DND-41 (cell line): ENCODE data around the gene GTF2H3.

Experiments used
- ATAC-seq: fragments of 200-7000 bp; cut with Tn5 transposase; 3 replicates; pipeline ENCODE4 v1.9.1; 2021; ENCODE audit warnings: low read depth; ENCODE audit not compliant: insufficient read depth
- DNase-seq: peaks from one replicate; pipeline ENCODE4 v3.0.0-alpha.2; 2020
- H2AFZ ChIP-seq: 2 replicates; pipeline ENCODE4 v1.6.0; 2012; ENCODE audit warnings: low read depth, low read length
- H3K27ac ChIP-seq: 2 replicates; pipeline ENCODE4 v1.5.1; 2012; ENCODE audit warnings: low read length, inconsistent platforms
- H3K27me3 ChIP-seq: fragments of 200-600 bp; sonication (generic); 2 replicates; pipeline ENCODE4 v1.6.0; 2012; ENCODE audit warnings: low read length, mild to moderate bottlenecking, inconsistent platforms; ENCODE audit not compliant: insufficient read depth, poor library complexity
- H3K36me3 ChIP-seq: 2 replicates; pipeline ENCODE4 v1.5.1; 2012; ENCODE audit warnings: low read length, inconsistent platforms; ENCODE audit not compliant: insufficient read depth
- H3K4me1 ChIP-seq: 2 replicates; pipeline ENCODE4 v1.5.1; 2012; ENCODE audit warnings: mild to moderate bottlenecking, low read length; ENCODE audit not compliant: insufficient read depth
- H3K4me2 ChIP-seq: 2 replicates; pipeline ENCODE4 v1.6.0; 2012; ENCODE audit warnings: mild to moderate bottlenecking, moderate library complexity, low read length, inconsistent platforms; ENCODE audit not compliant: insufficient read depth
- H3K4me3 ChIP-seq, 2 experiments: fragments of 200-600 bp in 1 of 2; shearing (Covaris generic) in 1 of 2; 2 replicates each; pipeline ENCODE4 v1.5.1; 2012 to 2016; ENCODE audit warnings: inconsistent platforms in 2 of 2, low read length in 2 of 2, mild to moderate bottlenecking in 2 of 2, low read depth in 1 of 2, moderate library complexity in 1 of 2
- H3K79me2 ChIP-seq: 2 replicates; pipeline ENCODE4 v1.6.0; 2012; ENCODE audit warnings: low read length, inconsistent platforms; ENCODE audit not compliant: insufficient read depth
- H3K9ac ChIP-seq: 2 replicates; pipeline ENCODE4 v1.6.0; 2012; ENCODE audit warnings: low read depth, mild to moderate bottlenecking, inconsistent platforms, low read length, moderate library complexity
- H3K9me3 ChIP-seq: 2 replicates; pipeline ENCODE4 v1.5.1; 2012; ENCODE audit warnings: low read length, moderate library complexity, mild to moderate bottlenecking, inconsistent platforms; ENCODE audit not compliant: insufficient read depth, severe bottlenecking
- H4K20me1 ChIP-seq: 2 replicates; pipeline ENCODE4 v1.6.0; 2012; ENCODE audit warnings: low read length; ENCODE audit not compliant: insufficient read depth
- EZH2 ChIP-seq: IDR thresholded peaks from 3 replicates; pipeline ENCODE4 v1.6.1; 2012; ENCODE audit warnings: borderline replicate concordance, low read depth, mild to moderate bottlenecking, moderate library complexity, low read length, inconsistent platforms; ENCODE audit not compliant: severe bottlenecking
- TF ChIP-seq, protein P1 (sequence below): IDR thresholded peaks from 2 replicates; pipeline ENCODE4 v1.5.1; 2012; ENCODE audit warnings: borderline replicate concordance, low read length, moderate library complexity, mild to moderate bottlenecking; ENCODE audit not compliant: poor library complexity, severe bottlenecking; ENCODE audit errors: extremely low read depth

GTF2H3 gene

DNA sequence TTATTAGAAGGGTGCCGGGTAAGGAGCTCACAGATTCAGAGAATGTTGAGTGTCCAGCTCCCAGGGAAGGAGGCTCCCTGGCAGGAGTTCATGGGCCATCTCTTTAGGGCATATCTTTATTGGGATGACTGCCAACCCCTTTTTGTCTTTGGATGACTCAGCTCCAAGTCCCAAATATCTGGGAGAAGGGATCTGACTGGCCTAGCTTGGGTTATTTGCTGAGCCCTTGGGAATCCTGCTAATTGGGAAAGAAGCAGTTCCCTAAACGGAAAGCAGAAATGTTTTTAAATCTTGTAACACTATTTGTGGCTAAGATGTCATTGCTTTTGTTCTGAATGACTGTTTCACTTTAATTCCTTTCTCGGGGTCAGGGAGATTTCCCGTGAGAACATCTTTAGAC lies 19.1 kb upstream of the GTF2H3 start:
- DNase-seq (no peak), ATAC-seq (no peak)
- Histone ChIP-seq H3K9me3 (no peaks in the 10 kb centered on the region), H4K20me1 (peaks cover 4% of the 10 kb centered on the region; the same call in 1 of the 2 replicates), H2AFZ (no peak overlapping the region), H3K4me3 (no peak overlapping the region), H3K79me2 (peaks cover 20% of the 10 kb centered on the region; the same call in 1 of the 2 replicates), H3K36me3 (peaks cover 89% of the 10 kb centered on the region), H3K4me2 (no peak overlapping the region), H3K27me3 (no peaks in the 10 kb centered on the region), H3K9ac (no peak overlapping the region), H3K27ac (no peak overlapping the region), H3K4me1 (no peaks in the 10 kb centered on the region)
- TF ChIP-seq, protein P1, sequence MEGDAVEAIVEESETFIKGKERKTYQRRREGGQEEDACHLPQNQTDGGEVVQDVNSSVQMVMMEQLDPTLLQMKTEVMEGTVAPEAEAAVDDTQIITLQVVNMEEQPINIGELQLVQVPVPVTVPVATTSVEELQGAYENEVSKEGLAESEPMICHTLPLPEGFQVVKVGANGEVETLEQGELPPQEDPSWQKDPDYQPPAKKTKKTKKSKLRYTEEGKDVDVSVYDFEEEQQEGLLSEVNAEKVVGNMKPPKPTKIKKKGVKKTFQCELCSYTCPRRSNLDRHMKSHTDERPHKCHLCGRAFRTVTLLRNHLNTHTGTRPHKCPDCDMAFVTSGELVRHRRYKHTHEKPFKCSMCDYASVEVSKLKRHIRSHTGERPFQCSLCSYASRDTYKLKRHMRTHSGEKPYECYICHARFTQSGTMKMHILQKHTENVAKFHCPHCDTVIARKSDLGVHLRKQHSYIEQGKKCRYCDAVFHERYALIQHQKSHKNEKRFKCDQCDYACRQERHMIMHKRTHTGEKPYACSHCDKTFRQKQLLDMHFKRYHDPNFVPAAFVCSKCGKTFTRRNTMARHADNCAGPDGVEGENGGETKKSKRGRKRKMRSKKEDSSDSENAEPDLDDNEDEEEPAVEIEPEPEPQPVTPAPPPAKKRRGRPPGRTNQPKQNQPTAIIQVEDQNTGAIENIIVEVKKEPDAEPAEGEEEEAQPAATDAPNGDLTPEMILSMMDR = no peak
- TF ChIP-seq EZH2 = no peak

DNA sequence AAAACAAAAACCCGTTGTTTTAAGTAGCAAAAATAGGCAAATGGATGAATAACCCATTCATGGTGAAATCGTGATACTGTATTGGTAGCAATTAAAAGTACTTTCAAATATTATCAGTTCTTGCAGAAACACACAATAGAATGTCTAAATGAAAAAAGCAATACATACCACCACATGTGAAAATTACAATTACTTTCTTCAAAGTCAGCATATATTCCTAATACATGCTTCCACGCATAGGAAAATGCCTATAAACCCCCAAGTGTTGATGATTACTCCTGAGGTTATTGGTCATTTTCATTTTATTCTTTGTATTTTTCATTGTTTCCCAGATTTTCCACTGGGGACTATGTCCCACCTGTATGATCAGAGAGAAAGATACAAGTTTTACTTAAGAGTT lies 16.5 kb upstream of the GTF2H3 start:
- Histone ChIP-seq H3K9ac (no peak overlapping the region), H2AFZ (no peak overlapping the region), H3K79me2 (peaks cover 8% of the 10 kb centered on the region; the same call in 1 of the 2 replicates), H3K4me2 (no peak overlapping the region), H3K27ac (no peak overlapping the region), H3K27me3 (no peaks in the 10 kb centered on the region), H3K4me3 (no peak overlapping the region), H3K4me1 (no peaks in the 10 kb centered on the region), H4K20me1 (peaks cover 6% of the 10 kb centered on the region; the same call in 1 of the 2 replicates), H3K36me3 (peaks cover 90% of the 10 kb centered on the region), H3K9me3 (no peaks in the 10 kb centered on the region)
- ATAC-seq (no peak), DNase-seq (no peak)
- no peak for TF ChIP-seq EZH2
- TF ChIP-seq, protein P1 = no peak

DNA sequence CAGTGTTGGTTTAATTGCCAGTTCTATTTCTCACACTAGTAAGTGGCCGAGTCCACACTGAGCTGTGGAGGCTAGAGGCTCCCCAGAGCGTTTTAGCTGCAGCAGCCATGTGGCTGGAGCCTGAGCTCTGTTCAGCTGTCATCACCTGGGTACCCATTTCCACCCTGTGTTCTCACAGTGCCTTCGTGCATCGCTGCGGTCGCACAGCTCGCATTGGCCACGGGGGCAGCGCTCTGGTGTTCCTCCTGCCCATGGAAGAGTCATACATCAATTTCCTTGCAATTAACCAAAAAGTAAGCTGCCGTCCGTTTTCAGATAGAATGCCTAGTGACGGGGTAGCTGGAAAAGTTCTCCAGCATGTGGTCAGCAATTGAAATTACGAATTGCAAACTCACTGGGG lies 16.0 kb upstream of the GTF2H3 start:
- DNase-seq = no peak
- ATAC-seq = no peak
- peaks cover 90% of the 10 kb centered on the region for H3K36me3 ChIP-seq

More for the DNA sequence above, 16.0 kb upstream of the GTF2H3 start:
- Histone ChIP-seq H3K27ac (no peak overlapping the region), H3K4me2 (no peak overlapping the region), H3K4me1 (no peaks in the 10 kb centered on the region), H3K9ac (no peak overlapping the region), H3K79me2 (peaks cover 8% of the 10 kb centered on the region; the same call in 1 of the 2 replicates), H3K4me3 (no peak overlapping the region), H4K20me1 (peaks cover 6% of the 10 kb centered on the region; the same call in 1 of the 2 replicates), H3K9me3 (no peaks in the 10 kb centered on the region), H3K27me3 (no peaks in the 10 kb centered on the region), H2AFZ (no peak overlapping the region)
- TF ChIP-seq, protein P1 = no peak
- TF ChIP-seq EZH2 = no peak
